Spleen (tissue), 7 donors: Measurements from ENCODE around the gene MGME1.

Experiments
- CTCF ChIP-seq, 11 experiments: fragments of 200-600 bp in 7 of 11; fragments of 450-650 bp in 4 of 11; sonication (generic) in 4 of 11; IDR thresholded peaks in 8 of 11; conservative IDR thresholded peaks in 3 of 11; 1 replicate in 7 of 11; 2 replicates in 4 of 11; pipeline versions ENCODE4 v1.4.0 to v1.8.0; 2016 to 2021; ENCODE audit warnings: antibody characterized with exemption in 11 of 11, inconsistent platforms in 4 of 11, mild to moderate bottlenecking in 1 of 11
- POLR2AphosphoS5 ChIP-seq, 3 donors: sonication (generic); formaldehyde crosslinking; IDR thresholded peaks; one replicate each; pipeline ENCODE4 v1.5.1; 2017; ENCODE audit warnings: antibody characterized with exemption in 3 of 3
- donor health status: DM: no; HTN: no; CAD: no; lungs with moderate emphysema.
- donor health status: DM: no; HTN: no; CAD: no.
- donor health status: DM: no; HTN: no; CAD: no.

GRCh38 chr20:18001131-18001921 is 32.5 kb downstream of the MGME1 start:
- no peak for TF ChIP-seq CTCF (IDR thresholded peaks at IDR 0.05 in 8 of 11, conservative IDR thresholded peaks at IDR 0.05 in 3 of 11)
- no peak for TF ChIP-seq POLR2AphosphoS5 (IDR thresholded peaks at IDR 0.05)
